IPS-NIHi7 (cell line): Measurements from ENCODE around the gene ELN.
"Not testable (repeated sequence)": the region's sequence is repeated elsewhere in the genome, so short reads cannot be mapped to it uniquely, and the experiment has no call there.

Experiments used
- DNase-seq: peaks from one replicate; pipeline ENCODE4 v3.0.0; 2012; ENCODE audit warnings: mixed read lengths; ENCODE audit errors: extremely low spot score

The ELN gene

DNA sequence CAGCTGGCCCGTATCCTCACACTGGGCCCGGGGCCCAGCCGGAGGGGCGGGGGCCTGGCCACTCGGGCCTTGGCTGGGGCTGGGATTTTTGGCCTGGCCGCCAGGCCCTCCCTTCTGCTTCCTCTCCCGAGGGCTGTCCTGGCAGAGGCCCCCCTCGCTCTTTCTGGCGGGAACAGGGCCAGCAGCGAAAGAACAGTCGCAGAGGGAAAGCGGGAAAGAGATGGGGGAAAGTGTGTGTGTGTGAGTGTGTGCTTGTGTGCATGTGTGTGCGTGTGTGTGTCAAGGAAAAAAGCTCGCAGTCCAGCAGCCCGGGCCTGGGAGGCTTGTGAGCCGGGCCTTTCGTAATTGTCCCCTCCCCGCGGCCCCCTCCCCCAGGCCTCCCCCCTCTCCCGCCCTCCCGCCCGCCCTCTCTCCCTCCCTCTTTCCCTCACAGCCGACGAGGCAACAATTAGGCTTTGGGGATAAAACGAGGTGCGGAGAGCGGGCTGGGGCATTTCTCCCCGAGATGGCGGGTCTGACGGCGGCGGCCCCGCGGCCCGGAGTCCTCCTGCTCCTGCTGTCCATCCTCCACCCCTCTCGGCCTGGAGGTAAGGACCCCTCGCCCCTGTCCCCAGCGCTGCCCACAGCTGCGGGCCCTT, at the start of gene ELN:
Gene ELN, plus strand, starts transcription at position 491 of the 638 bp plus-strand sequence. Its CDS starts 15 bp downstream, at position 506.
- DNase-seq = peak; percentile 51

GRCh38 chr7:73978661-73979563, 49.1 kb upstream of the ELN start:
- DNase-seq = peak; percentile 89

GRCh38 chr7:73979656-73980055, 48.3 kb upstream of the ELN start:
- not testable (repeated sequence) for DNase-seq

DNA sequence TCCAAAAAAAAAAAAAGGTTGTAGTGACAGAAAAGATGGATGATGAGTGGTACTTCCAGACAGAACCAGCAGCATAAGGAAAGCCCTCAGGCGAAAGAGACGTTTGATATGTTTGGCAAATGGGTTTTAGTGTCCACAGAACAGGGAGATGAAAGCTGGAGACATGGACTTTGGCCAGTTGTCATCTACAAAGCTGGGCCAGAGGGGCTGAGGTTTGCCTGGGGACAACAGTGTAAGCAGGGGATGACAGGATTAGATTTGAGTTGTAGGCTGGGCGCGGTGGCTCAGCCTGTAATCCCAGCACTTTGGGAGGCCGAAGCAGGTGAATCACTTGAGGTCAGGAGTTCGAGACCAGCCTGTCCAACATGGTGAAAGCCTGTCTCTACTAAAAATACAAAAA, 47.8 kb upstream of the ELN start:
- peak; percentile 6 for DNase-seq

GRCh38 chr7:73981933-73982332, 46.0 kb upstream of the ELN start:
- DNase-seq = no peak

DNA sequence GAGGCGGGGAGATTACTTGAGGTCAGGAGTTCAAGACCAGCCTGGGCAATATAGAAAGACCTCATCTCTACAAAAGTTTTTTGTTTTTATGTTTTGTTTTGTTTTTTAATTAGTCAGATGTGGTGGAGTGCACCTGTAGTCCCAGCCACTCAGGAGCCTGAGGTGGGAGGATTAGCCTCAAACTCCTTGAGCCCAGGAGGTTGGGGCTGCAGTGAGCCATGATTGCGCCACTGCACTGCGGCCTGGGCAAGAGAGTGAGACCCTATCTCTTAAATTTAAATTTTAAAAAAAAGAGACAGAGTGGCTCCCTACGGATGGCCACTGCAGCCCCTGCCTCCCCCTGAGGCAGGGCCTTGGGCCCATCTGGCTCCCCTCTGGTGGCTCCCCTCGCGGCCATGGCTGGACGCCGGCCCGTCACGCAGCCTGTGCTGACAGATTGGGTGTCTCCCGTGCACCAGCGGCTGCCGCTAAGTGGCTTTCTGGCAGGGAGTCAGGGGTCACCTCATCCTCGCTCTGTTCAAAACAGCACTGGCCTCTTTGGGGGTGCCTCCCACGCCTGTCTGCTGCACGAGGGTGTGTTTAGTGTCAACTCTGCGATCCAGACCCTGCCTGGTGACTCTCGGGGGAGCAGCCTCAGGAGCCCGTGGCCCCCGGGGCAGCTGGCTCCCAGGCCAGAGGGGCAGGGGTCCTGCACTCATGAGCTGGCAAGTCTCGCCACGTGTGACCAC, 44.4 kb upstream of the ELN start:
- no peak for DNase-seq

DNA sequence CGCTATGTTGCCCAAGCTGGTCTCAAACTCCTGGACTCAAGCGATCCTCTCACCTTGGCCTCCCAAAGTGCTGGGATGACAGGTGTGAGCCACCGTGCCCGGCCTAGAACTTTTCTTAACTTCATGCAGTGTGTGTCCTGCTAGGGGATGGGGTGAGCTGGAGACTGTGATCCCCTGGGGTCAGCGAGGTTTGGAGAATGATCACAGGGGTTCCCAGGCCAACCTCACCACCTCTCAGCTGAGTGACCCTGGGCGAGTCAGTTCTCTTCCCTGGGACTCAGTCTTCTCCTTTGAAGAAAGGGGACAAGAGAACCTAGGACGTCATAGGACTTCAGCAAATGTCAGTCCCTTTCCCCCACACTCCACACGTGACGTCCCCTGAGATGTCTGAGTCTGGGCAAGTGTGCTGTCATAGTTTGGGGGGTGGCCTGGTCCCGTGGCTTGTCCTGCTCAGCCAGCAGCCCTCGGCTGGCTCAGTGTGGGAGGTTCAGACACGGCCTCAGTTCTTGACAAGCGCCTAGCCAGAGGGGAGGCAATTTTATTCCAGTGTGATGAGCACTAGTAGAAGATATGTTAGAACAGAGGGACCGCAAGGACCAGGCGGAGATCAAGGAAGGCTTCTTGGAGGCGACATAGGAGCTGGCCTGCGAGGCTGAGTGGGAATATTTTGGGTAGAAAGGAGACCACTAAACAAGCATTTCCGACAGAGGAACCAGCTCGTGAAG, 43.3 kb upstream of the ELN start:
- no peak for DNase-seq

- no peak for DNase-seq
Measured at GRCh38 chr7:73985737-73986141, 42.2 kb upstream of the ELN start.

- no peak for DNase-seq
Measured at GRCh38 chr7:73986158-73986631, 41.8 kb upstream of the ELN start.

GRCh38 chr7:73987298-73987697, 40.7 kb upstream of the ELN start:
- DNase-seq = no peak

DNA sequence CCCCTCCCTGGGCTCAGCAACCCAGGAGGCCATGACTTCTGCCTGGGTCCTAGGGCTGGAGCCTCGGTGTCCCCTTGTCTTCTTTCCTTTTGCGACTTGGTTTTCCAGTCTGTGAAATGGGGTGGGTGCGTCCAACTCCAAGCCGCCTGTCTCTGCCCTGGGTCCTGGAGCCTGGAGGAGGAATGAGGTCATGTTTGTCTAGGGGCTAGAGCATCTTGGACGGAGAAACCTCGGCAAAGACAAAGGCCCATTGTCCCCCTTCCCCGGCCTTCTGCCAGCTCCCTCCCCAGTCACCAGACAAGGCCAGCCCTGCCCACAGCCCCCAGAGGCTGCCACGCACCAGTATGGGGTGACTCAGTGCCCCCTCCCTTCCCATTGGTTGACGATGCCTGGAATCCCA, 39.8 kb upstream of the ELN start:
- DNase-seq = no peak

GRCh38 chr7:73991522-73992100, 36.4 kb upstream of the ELN start:
- no peak for DNase-seq

GRCh38 chr7:73992101-73992562, 35.8 kb upstream of the ELN start:
- DNase-seq = no peak

DNA sequence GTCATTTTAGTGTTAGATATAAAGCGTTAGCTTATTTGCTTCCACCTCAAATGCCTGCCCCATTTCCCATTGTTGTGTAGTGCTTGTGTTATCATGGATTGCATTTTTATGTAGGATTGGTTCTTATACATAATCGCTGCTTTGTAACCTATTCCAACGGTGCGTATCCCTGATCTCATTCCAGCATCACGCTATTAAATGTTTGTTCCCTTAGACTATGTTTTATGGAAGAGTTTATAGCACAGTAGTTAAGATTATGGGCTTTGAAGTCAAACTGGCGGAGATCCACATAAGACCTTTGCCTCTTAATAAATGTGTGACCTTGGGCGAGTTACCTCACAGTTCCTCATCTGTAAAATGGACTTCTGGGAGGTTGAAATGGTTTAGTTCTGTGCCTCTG, 34.0 kb upstream of the ELN start:
- DNase-seq = no peak

GRCh38 chr7:73994761-73995160, 33.2 kb upstream of the ELN start:
- DNase-seq = no peak

DNA sequence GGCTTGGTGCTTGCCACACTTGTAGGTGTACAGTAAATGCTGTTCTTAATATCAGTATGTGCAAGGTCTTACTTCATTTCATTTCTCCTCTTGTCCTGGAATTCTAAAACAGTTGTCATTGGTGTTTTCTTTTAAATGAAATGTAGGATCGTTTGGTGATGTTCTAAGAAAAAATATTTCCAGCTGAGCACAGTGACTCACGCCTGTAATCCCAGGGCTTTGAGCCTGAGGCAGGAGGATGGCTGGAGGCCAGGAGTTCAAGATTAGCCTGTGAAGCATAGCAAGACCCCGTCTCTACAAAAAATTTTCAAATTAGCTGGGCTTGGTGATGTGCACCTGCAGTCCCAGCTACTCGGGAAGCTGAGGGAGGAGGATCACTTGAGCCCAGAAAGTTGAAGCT, 32.6 kb upstream of the ELN start:
- no peak for DNase-seq

DNA sequence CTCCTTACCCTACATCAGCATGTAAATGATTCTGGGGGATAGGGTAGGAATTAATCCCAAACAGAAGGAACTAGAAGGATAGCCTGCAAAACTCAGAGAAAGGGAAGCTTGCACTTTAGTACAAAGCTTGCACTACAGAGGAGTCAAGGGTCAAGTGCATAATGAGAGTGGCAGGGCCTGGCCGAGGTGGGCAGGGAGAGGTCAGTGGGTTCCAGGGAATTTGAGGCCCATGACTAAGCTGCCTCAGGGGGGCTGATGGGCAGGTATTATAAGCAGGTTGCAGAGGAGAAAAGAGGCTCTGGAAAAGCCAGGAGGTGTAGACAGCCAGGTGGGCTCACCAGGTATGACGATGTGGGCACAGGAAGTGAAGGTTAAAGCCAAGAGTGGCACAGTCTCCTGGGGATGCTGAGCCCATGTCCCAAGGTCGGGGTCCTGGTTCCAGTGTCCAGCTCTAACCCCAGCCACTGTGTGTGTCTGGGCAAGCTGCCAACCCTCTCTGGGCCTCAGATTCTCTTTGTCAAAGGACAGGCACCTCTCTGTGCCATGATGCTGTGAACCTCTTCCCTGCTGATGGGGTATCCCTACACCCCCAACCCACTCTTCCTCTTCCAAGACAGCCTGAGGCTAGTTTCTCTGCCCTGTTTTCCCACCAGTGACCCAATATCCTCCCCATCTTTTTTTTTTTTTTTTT, 32.0 kb upstream of the ELN start:
- DNase-seq = no peak

- no peak for DNase-seq
Measured at GRCh38 chr7:73997056-73997455, 30.9 kb upstream of the ELN start.

DNA sequence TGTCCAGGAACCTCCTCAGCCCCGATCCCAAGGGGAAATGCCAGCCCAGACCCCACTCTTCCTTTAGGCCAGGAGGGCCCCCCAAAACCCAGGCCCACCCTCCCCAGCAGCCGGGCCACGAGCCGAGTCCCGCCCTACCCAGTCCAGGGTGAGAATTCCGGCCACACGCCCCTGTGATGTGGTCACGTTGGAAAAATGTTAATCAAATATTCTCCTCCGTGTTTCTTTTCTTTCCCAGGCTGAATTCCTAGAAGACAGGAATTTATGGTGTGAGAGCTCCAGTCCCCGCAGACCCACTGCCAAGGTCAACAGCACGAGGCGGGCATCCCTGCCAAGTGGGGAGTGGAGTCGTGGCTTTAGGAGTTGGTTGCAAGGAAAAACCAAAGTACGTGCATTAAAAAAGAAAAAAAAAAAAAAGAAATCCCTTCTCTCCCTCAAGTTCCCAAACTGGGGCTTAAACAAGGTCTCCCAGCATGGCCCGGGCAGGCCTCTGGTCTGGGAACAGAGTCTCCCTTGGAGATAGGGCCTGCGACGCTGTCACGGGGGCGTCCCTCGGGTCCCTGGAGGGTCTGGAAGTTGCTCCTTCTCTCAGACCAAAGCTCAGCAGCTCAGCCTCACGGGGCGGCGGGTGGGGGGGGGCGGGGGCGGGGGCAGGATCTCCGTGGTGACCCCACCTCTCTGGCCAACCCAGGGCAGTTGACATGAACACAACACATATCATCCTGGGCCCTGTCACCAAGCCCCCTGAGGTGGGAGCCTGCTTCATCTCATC, 28.1 kb upstream of the ELN start:
- no peak for DNase-seq
